ENCODE data around the gene DPF1. TPM values are rescaled to one million over a fixed set of nuclear protein-coding genes. Genes with fewer than 3 reads are reported as not detected.
A peak's percentile ranks its signal among the peaks of the same experiment; 100 is the strongest.

The DPF1 gene
- 6.0 TPM for total RNA-seq (ENCODE audit: unreplicated experiment)
- long read RNA-seq, partial matches to known transcripts, result 1 of 5 reads
- long read RNA-seq, other reads (novel, unspliced or antisense), result 3 of 5 reads

GRCh38 chr19:38224014-38224862 is at the start of gene DPF1:
DPF1 (minus strand) TSS chr19:38224222; CDS start chr19:38224142, 80 bp downstream.
- H3K9me3 Mint-ChIP-seq (ENCODE audit: unreplicated experiment), result no peaks in the 10 kb centered on the region
- H3K4me3 Mint-ChIP-seq (ENCODE audit: unreplicated experiment), result peak within 1 kb of the TSS; percentile 96
- H3K27me3 Mint-ChIP-seq (ENCODE audit: unreplicated experiment), result peaks cover 18% of the 10 kb centered on the region
- peaks cover 15% of the 10 kb centered on the region for H3K4me1 Mint-ChIP-seq (ENCODE audit: unreplicated experiment)
- DNase-seq (ENCODE audit: low spot score), result peak; percentile 93
- TF ChIP-seq, protein P1, sequence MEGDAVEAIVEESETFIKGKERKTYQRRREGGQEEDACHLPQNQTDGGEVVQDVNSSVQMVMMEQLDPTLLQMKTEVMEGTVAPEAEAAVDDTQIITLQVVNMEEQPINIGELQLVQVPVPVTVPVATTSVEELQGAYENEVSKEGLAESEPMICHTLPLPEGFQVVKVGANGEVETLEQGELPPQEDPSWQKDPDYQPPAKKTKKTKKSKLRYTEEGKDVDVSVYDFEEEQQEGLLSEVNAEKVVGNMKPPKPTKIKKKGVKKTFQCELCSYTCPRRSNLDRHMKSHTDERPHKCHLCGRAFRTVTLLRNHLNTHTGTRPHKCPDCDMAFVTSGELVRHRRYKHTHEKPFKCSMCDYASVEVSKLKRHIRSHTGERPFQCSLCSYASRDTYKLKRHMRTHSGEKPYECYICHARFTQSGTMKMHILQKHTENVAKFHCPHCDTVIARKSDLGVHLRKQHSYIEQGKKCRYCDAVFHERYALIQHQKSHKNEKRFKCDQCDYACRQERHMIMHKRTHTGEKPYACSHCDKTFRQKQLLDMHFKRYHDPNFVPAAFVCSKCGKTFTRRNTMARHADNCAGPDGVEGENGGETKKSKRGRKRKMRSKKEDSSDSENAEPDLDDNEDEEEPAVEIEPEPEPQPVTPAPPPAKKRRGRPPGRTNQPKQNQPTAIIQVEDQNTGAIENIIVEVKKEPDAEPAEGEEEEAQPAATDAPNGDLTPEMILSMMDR (IDR thresholded peaks at IDR 0.05; ENCODE audit: unreplicated experiment), result peak; percentile 51
- H3K27ac Mint-ChIP-seq (ENCODE audit: unreplicated experiment), result peak within 1 kb of the TSS; percentile 14
- peaks cover 17% of the 10 kb centered on the region for H3K36me3 Mint-ChIP-seq (ENCODE audit: low read depth, unreplicated experiment)

GRCh38 chr19:38273499-38273898 is 49.5 kb upstream of the DPF1 start:
- Mint-ChIP-seq H3K36me3 (ENCODE audit: low read depth, unreplicated experiment) (no peaks in the 10 kb centered on the region), H3K4me3 (ENCODE audit: unreplicated experiment) (no peak overlapping the region), H3K27ac (ENCODE audit: unreplicated experiment) (no peak overlapping the region), H3K4me1 (ENCODE audit: unreplicated experiment) (peaks cover 7% of the 10 kb centered on the region), H3K27me3 (ENCODE audit: unreplicated experiment) (no peaks in the 10 kb centered on the region), H3K9me3 (ENCODE audit: unreplicated experiment) (no peaks in the 10 kb centered on the region)
- TF ChIP-seq, protein P1 (IDR thresholded peaks at IDR 0.05; ENCODE audit: unreplicated experiment), result no peak
- DNase-seq (ENCODE audit: low spot score), result no peak

DNA sequence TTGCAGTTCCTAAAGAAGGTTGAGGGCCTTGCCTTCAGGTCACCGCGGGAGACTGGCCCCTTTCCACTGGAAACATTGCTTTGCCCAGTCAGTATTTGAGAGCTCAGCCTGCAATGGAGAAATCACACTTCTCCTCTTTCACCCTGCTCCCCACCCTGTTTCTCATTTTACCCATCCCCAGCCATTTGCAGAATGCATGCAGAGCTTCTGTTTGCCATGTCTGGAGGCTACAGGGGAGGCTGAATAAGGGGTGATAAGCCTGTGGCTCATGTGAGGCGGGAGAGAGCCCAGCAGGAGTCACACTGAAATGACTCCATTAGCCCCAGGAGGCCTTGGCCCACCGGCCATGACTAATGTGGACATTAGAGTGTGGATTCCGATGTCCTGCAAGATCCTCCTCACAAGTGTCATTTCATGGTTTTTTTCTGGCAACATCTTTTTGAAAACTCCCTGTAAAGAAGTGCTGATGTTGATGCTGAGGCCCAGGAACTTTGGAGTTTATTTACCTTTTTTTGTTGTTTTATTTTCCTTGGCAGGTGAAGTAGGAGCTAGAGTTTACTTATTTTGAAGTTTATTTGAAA is 46.7 kb upstream of the DPF1 start:
- TF ChIP-seq, protein P1 (IDR thresholded peaks at IDR 0.05; ENCODE audit: unreplicated experiment), result no peak
- no peak for DNase-seq (ENCODE audit: low spot score)
- Mint-ChIP-seq H3K4me3 (ENCODE audit: unreplicated experiment) (no peak overlapping the region), H3K4me1 (ENCODE audit: unreplicated experiment) (peaks cover 17% of the 10 kb centered on the region), H3K27me3 (ENCODE audit: unreplicated experiment) (peaks cover 3% of the 10 kb centered on the region), H3K9me3 (ENCODE audit: unreplicated experiment) (no peaks in the 10 kb centered on the region), H3K27ac (ENCODE audit: unreplicated experiment) (no peak overlapping the region), H3K36me3 (ENCODE audit: low read depth, unreplicated experiment) (no peaks in the 10 kb centered on the region)

DNA sequence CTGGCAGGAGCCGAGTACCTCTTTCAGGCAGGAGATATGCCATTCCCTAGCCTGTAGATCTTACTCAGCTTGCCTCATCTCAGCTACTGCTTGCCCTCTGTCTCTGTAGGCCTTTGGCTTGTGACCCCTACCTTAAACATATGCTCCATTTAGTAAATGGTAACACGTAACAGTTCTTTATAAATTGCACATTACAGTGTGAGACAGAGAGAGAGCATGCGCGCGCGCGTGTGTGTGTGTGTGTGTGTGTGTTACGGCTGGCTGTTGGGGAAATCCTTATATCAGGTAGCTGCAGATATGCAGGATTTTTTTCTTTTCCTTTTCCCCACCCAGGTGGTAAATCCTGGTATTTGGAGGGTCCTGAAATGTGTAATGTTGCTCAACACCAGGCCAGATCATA is 44.5 kb upstream of the DPF1 start:
- TF ChIP-seq, protein P1 (IDR thresholded peaks at IDR 0.05; ENCODE audit: unreplicated experiment), result no peak
- peaks cover 10% of the 10 kb centered on the region for H3K27me3 Mint-ChIP-seq (ENCODE audit: unreplicated experiment)
- H3K4me3 Mint-ChIP-seq (ENCODE audit: unreplicated experiment), result no peak overlapping the region
- no peak for DNase-seq (ENCODE audit: low spot score)
- peaks cover 29% of the 10 kb centered on the region for H3K4me1 Mint-ChIP-seq (ENCODE audit: unreplicated experiment)
- H3K27ac Mint-ChIP-seq (ENCODE audit: unreplicated experiment), result no peak overlapping the region
- no peaks in the 10 kb centered on the region for H3K9me3 Mint-ChIP-seq (ENCODE audit: unreplicated experiment)
- no peaks in the 10 kb centered on the region for H3K36me3 Mint-ChIP-seq (ENCODE audit: low read depth, unreplicated experiment)

Data from endothelial cell (in vitro differentiated cells).